GM12878 (cell line): Measurements from ENCODE around the gene MGAT3. TPM values are rescaled to one million over a fixed set of nuclear protein-coding genes. Genes with fewer than 3 reads are reported as not detected.

Experiments
- BCL11A ChIP-seq: IDR thresholded peaks from 2 replicates; pipeline ENCODE4 v1.6.1; 2011; ENCODE audit warnings: low read depth, low read length
- BMI1 ChIP-seq: fragments of 450-650 bp; IDR thresholded peaks from 2 replicates; pipeline ENCODE4 v1.6.1; 2016; ENCODE audit warnings: mild to moderate bottlenecking, moderate library complexity, borderline replicate concordance
- CBX3 ChIP-seq: fragments of 200-600 bp; sonication (generic); IDR thresholded peaks from 2 replicates; pipeline ENCODE4 v1.6.1; 2016; ENCODE audit warnings: low read depth, borderline replicate concordance
- CUX1 ChIP-seq: IDR thresholded peaks from 2 replicates; pipeline ENCODE4 v1.6.1; 2012; ENCODE audit warnings: improper control_type of control experiment, low read depth, low read length; ENCODE audit not compliant: insufficient replicate concordance
- DPF2 ChIP-seq: fragments of 450-650 bp; IDR thresholded peaks from 2 replicates; pipeline ENCODE4 v1.6.1; 2017; ENCODE audit warnings: mild to moderate bottlenecking
- EP300 ChIP-seq, 2 experiments: fragments of 150-350 bp in 1 of 2; IDR thresholded peaks; 2 replicates each; pipeline ENCODE4 v1.6.1; 2011 to 2012; ENCODE audit warnings: low read depth in 2 of 2, low read length in 2 of 2, borderline replicate concordance in 1 of 2, improper control_type of control experiment in 1 of 2, inconsistent platforms in 1 of 2; ENCODE audit not compliant: control insufficient read depth in 1 of 2
- FOXM1 ChIP-seq: IDR thresholded peaks from 2 replicates; pipeline ENCODE4 v1.6.1; 2012; ENCODE audit warnings: low read depth, mild to moderate bottlenecking, inconsistent platforms, low read length, moderate library complexity
- HDAC2 ChIP-seq: fragments of 200-600 bp; sonication (generic); IDR thresholded peaks from 2 replicates; pipeline ENCODE4 v1.6.1; 2017
- IKZF1 ChIP-seq: fragments of 450-650 bp; conservative IDR thresholded peaks from 2 replicates; pipeline ENCODE4 v1.6.1; 2017; ENCODE audit warnings: antibody characterized with exemption, mild to moderate bottlenecking
- IRF3 ChIP-seq: fragments of 450-650 bp; IDR thresholded peaks from 2 replicates; pipeline ENCODE4 v1.6.1; 2014; ENCODE audit warnings: mild to moderate bottlenecking
- NBN ChIP-seq: fragments of 450-650 bp; IDR thresholded peaks from 2 replicates; pipeline ENCODE4 v1.6.1; 2016
- NFXL1 ChIP-seq: fragments of 450-650 bp; IDR thresholded peaks from 2 replicates; pipeline ENCODE4 v1.6.1; 2017; ENCODE audit warnings: antibody characterized with exemption, mild to moderate bottlenecking, borderline replicate concordance
- NR2C1 ChIP-seq: fragments of 450-650 bp; IDR thresholded peaks from 2 replicates; pipeline ENCODE4 v1.6.1; 2017; ENCODE audit warnings: antibody characterized with exemption, mild to moderate bottlenecking, moderate library complexity
- PBX3 ChIP-seq: IDR thresholded peaks from 2 replicates; pipeline ENCODE4 v1.6.1; 2011; ENCODE audit warnings: mild to moderate bottlenecking, low read depth, low read length, moderate library complexity; ENCODE audit not compliant: insufficient replicate concordance
- RCOR1 ChIP-seq: conservative IDR thresholded peaks from 2 replicates; pipeline ENCODE4 v1.6.1; 2012; ENCODE audit warnings: low read depth, low read length, improper control_type of control experiment
- RFX5 ChIP-seq: IDR thresholded peaks from 2 replicates; pipeline ENCODE4 v1.6.1; 2011; ENCODE audit warnings: low read depth, low read length, improper control_type of control experiment
- RUNX3 ChIP-seq: IDR thresholded peaks from 2 replicates; pipeline ENCODE4 v1.6.1; 2012; ENCODE audit warnings: low read length, inconsistent platforms
- SMAD1 ChIP-seq: fragments of 450-650 bp; IDR thresholded peaks from 2 replicates; pipeline ENCODE4 v1.6.1; 2018; ENCODE audit warnings: mild to moderate bottlenecking, low read depth; ENCODE audit not compliant: partially characterized antibody
- SMAD5 ChIP-seq: IDR thresholded peaks from 2 replicates; pipeline ENCODE4 v1.6.1; 2016; ENCODE audit warnings: antibody characterized with exemption, low read depth
- SMARCA5 ChIP-seq: fragments of 450-650 bp; IDR thresholded peaks from 2 replicates; pipeline ENCODE4 v1.6.1; 2017; ENCODE audit warnings: mild to moderate bottlenecking
- SP1 ChIP-seq: IDR thresholded peaks from one replicate; pipeline ENCODE4 v1.6.1; 2011; ENCODE audit warnings: low read depth, low read length
- SUZ12 ChIP-seq: fragments of 200-600 bp; sonication (generic); IDR thresholded peaks from one replicate; pipeline ENCODE4 v1.6.1; 2018; ENCODE audit warnings: antibody characterized with exemption, mild to moderate bottlenecking; ENCODE audit not compliant: unreplicated experiment
- TAF1 ChIP-seq: IDR thresholded peaks from 2 replicates; pipeline ENCODE4 v1.6.1; 2011; ENCODE audit warnings: mild to moderate bottlenecking, low read depth, low read length, borderline replicate concordance
- TBL1XR1 ChIP-seq: IDR thresholded peaks from 2 replicates; pipeline ENCODE4 v1.6.1; 2012; ENCODE audit warnings: low read depth, low read length, improper control_type of control experiment
- ZNF217 ChIP-seq: fragments of 450-650 bp; IDR thresholded peaks from 2 replicates; pipeline ENCODE4 v1.6.1; 2017; ENCODE audit warnings: antibody characterized with exemption, mild to moderate bottlenecking
- ZNF384 ChIP-seq: IDR thresholded peaks from 2 replicates; pipeline ENCODE4 v1.6.1; 2012; ENCODE audit warnings: low read depth, mild to moderate bottlenecking, low read length, improper control_type of control experiment, borderline replicate concordance
- polyA plus RNA-seq, 11 experiments: library from polyadenylated mRNA; depleted of rRNA in 4 of 11; unstranded in 6 of 11; stranded (reverse) in 5 of 11; fragments of >200 nt; fragmentation: Nextera tagmentation in 4 of 11; fragmentation: Illumina TruSeq in 1 of 11; extraction: Ambion mirVana in 4 of 11; extraction: Trizol in 1 of 11; gene quantifications; 1 replicate in 1 of 11; 2 replicates in 10 of 11; pipeline versions ENCODE4 v1.2.1 to v1.2.3, GENCODE V29; 2011 to 2016; ENCODE audit warnings: inconsistent platforms in 2 of 11, missing spikeins in 2 of 11, low read depth in 1 of 11
- total RNA-seq, 4 experiments: library from RNA; depleted of rRNA in 3 of 4; stranded (reverse); fragments of >200 nt in 3 of 4; fragmentation: Illumina TruSeq in 1 of 4; extraction: Trizol in 1 of 4; gene quantifications; 2 replicates each; pipeline versions ENCODE4 v1.2.1 to v1.2.3, GENCODE V29; 2013 to 2021

The MGAT3 gene
- total and polyA plus RNA-seq, 10 of the 15 experiments (the other 5 are each of a cell fraction or from before 2014, with no cell fraction given): 0.32 to 40.2 (median 11.9) TPM

GRCh38 chr22:39522567-39523300 lies 65.9 kb downstream of the MGAT3 start (continued):
- TF ChIP-seq CUX1 (no peak), RFX5 (no peak), NBN (no peak), ZNF217 (no peak), SP1 (no peak), TBL1XR1 (no peak), PBX3 (no peak), SMAD1 (peak; percentile 27), DPF2 (0 out of 2 replicates have a peak, but pooled peaks have one; percentile 29), ZNF384 (no peak), IRF3 (no peak), NFXL1 (no peak), IKZF1 (no peak), CBX3 (no peak), RUNX3 (no peak), NR2C1 (no peak), FOXM1 (no peak), TAF1 (0 out of 2 replicates have a peak, but pooled peaks have one; percentile 39), BMI1 (peak; percentile 72), SUZ12 (no peak), RCOR1 (no peak), HDAC2 (no peak), BCL11A (peak; percentile 53; the same call in 1 of the 2 replicates), SMARCA5 (no peak), EP300 (IDR thresholded peaks at IDR 0.05; ENCODE audit: borderline replicate concordance in 1 of 2, control insufficient read depth in 1 of 2, low read depth in 2 of 2, low read length in 2 of 2) (no peak), SMAD5 (peak; percentile 88)
